RWPE1 (cell line): ENCODE measurements around the gene ZNF569.
A peak's percentile ranks its signal among the peaks of the same experiment; 100 is the strongest.

ENCODE experiments used
- CTCF ChIA-PET: fragments of 350-600 bp; sonication (Branson Sonifier 250); formaldehyde crosslinking; extraction: SDS; loops from one replicate; lab custom pipeline; 2021; lab: Yijun Ruan, JAX
- POLR2A ChIA-PET: fragments of 400-600 bp; formaldehyde crosslinking; extraction: SDS; loops from one replicate; lab custom pipeline; 2020; ENCODE audit warnings: antibody characterized with exemption; ENCODE audit not compliant: low non-redundant PET; lab: Yijun Ruan, JAX
- DNase-seq: peaks from one replicate; pipeline ENCODE4 v3.0.0; 2012; ENCODE audit warnings: low spot score
- H3K27ac ChIP-seq: fragments of 450-650 bp; 2 replicates; pipeline ENCODE4 v1.5.1; 2017
- TF ChIP-seq, protein P1 (sequence below): fragments of 450-650 bp; conservative IDR thresholded peaks from 2 replicates; pipeline ENCODE4 v1.5.1; 2017; ENCODE audit warnings: low read depth, mild to moderate bottlenecking

Gene ZNF569

DNA sequence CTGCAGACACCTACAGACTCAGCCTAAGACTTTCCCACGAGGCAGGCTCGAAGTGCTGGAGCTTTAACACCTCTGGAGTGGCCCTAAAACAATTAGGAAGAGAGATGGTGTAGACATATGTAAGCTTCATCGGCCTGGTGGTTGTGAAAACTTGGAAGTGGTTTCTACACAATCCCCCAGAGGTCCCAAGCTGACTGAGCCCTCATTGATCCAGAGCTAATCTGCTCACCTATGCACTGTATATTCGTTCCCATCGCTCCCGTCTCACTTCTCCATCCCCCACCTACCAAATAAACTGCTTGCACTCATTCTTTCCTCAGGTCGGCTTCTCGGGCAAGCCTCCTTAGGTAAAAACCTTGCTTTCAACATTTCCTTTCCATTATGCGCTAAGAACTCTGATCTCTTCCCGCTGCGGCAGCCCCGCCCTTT is 38.7 kb upstream of the ZNF569 start:
- POLR2A ChIA-PET, result no interaction called here
- CTCF ChIA-PET, result no interaction called here
- H3K27ac ChIP-seq, result peak overlapping the region; percentile 81
- TF ChIP-seq, protein P1, sequence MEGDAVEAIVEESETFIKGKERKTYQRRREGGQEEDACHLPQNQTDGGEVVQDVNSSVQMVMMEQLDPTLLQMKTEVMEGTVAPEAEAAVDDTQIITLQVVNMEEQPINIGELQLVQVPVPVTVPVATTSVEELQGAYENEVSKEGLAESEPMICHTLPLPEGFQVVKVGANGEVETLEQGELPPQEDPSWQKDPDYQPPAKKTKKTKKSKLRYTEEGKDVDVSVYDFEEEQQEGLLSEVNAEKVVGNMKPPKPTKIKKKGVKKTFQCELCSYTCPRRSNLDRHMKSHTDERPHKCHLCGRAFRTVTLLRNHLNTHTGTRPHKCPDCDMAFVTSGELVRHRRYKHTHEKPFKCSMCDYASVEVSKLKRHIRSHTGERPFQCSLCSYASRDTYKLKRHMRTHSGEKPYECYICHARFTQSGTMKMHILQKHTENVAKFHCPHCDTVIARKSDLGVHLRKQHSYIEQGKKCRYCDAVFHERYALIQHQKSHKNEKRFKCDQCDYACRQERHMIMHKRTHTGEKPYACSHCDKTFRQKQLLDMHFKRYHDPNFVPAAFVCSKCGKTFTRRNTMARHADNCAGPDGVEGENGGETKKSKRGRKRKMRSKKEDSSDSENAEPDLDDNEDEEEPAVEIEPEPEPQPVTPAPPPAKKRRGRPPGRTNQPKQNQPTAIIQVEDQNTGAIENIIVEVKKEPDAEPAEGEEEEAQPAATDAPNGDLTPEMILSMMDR, result no peak
- peak; percentile 3 for DNase-seq

DNA sequence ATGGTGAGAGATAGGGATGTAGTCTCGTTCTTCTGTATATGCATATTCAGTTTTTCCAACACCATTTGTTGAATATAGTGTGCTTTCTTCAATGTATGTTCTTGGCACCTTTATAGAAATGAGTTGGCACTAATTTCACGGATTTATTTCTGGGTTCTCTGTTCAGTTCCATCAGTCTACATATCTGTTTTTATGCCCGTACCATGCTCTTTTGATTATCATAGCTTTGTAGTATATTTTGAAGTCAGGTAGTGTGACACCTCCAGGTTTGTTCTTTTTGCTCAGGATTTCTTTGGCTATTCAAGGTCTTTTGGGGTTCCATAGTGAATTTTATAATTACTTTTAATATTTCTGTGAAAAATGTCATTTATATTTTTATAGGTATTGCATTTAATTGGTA is 25.0 kb upstream of the ZNF569 start:
- no peak overlapping the region for H3K27ac ChIP-seq
- CTCF ChIA-PET, result no interaction called here
- DNase-seq, result no peak
- POLR2A ChIA-PET, result no interaction called here
- TF ChIP-seq, protein P1, result no peak

DNA sequence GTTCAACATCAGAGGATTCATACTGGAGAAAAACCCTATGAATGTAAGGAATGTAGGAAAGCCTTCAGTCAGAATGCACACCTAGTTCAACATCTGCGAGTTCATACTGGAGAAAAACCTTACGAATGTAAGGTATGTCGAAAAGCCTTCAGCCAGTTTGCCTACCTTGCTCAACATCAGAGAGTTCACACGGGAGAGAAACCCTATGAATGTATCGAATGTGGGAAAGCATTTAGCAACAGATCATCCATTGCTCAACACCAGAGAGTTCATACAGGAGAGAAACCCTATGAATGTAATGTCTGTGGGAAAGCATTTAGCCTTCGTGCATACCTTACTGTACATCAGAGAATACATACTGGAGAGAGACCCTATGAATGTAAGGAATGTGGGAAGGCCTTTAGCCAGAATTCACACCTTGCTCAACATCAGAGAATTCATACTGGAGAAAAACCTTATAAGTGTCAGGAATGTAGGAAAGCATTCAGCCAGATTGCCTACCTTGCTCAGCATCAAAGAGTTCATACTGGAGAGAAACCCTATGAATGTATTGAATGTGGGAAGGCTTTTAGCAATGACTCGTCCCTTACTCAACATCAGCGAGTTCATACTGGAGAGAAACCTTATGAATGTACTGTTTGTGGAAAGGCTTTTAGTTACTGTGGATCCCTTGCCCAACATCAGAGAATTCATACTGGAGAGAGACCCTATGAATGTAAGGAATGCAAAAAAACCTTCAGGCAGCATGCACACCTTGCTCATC is 17.3 kb upstream of the ZNF569 start:
- CTCF ChIA-PET, result no interaction called here
- POLR2A ChIA-PET, result no interaction called here
- TF ChIP-seq, protein P1, result no peak

DNA sequence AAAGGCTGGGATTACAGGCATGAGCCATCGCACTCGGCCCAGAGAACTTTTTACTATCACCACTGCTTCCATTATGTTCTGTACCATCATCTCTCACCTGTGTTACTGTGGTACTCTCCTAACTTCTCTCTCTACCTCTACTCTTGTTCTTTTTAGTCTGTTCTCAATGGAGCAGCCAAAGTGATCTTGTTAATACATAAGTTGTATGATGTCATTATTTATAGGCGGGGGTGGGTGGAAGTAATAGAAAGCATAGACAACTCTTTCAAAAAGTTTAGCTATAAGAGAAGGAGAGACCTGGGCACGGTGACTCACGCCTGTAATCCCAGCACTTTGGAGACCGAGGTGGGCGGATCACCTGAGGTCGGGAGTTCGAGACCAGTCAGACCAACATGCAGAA is 4.9 kb upstream of the ZNF569 start:
- POLR2A ChIA-PET, result no interaction called here
- TF ChIP-seq, protein P1, result no peak
- CTCF ChIA-PET, result no interaction called here
- DNase-seq, result no peak
- no peak overlapping the region for H3K27ac ChIP-seq

More for the DNA sequence above, 17.3 kb upstream of the ZNF569 start:
- H3K27ac ChIP-seq, result no peak overlapping the region
- no peak for DNase-seq

DNA sequence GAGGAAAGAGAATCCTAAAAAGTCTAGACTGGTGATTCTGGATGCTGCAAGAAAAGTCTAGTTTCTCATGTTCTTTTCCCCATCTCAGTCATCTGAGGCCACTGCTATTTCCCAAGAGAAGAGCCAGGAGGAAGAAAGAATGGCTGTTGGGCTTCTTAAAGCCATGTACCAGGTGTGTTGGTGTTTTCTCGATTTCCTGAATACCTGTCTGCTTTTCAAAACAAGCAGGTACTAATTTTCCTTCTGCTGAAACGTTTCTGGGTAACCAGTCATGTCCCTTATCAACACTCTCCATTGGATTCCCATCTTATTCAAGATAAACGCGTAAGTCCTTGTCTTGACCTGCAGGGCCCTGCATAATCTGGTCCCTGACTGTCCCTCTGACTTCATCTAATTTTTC is 3.0 kb upstream of the ZNF569 start:
- no peak overlapping the region for H3K27ac ChIP-seq
- POLR2A ChIA-PET, result interaction anchor here (0.6 kb wide), 2 partner anchors 99 to 266 kb away, joined by 3 to 6 read pairs; partner anchors contain the start of gene ZNF527
- CTCF ChIA-PET, result no interaction called here
- DNase-seq, result no peak
- TF ChIP-seq, protein P1, result no peak

DNA sequence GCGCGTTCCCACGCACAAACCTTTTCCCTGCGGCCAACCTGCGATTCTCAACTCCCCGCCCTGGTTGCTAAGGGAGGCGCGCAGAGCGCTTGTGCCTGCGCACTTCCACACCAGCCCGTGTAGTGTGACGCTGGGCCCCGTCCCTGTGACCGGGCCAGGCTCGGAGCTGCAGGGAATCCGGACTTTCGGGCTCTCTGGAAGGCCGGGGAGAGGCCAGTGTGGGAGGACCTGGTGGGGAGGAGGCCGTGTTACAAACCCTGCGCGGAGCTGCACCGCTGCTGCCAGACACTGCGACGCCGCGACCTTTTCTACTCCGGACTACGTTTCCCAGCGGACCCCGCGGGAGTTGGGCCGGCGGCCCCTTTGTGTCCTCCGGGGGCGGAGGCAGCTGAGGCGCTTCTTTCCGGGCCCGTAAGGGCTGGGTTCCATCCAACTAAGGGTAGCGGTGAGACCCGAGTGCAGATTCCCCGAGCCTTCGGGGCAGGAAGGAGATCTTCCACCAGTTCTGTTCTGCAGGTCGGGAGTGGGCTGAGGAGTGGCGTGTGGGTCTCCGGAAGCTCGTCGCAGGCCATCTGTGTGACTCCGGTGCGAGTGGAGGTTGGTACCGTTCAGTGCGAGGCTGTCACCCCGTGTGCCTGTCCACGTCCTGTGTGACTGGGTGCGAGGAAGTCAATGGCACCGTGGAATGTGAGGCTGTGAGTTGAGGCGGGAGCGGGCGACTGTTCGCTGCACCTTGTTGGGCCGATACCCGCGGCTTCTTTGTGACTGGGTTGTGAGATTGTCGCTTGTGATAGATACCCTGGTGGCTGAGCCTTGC is 1.9 kb upstream of the ZNF569 start, which contains the start of gene ZNF570:
ZNF570 (plus strand) TSS at position 396 of the 817 bp plus-strand sequence. CDS start 999 bp downstream, outside the sequence.
- POLR2A ChIA-PET, result no interaction called here
- peak within 1 kb of the TSS; percentile 95 for H3K27ac ChIP-seq
- TF ChIP-seq, protein P1, result no peak
- DNase-seq, result peak; percentile 45
- CTCF ChIA-PET, result no interaction called here
